ENCODE results near the gene VWA3A. TPM values are rescaled to one million over a fixed set of nuclear protein-coding genes. Genes with fewer than 3 reads are reported as not detected.

VWA3A gene
- total RNA-seq, 4 donors from 2014 or later, result 0.21 to 1.2 (median 0.26) TPM; not detected in 1

GRCh38 chr16:22139732-22140131 lies 47.4 kb downstream of the VWA3A start:
- TF ChIP-seq POLR2AphosphoS5 (IDR thresholded peaks at IDR 0.05) (no peak), POLR2A (IDR thresholded peaks at IDR 0.05) (no peak), CTCF (IDR thresholded peaks at IDR 0.05) (no peak), EP300 (IDR thresholded peaks at IDR 0.05) (no peak)
- WGBS, result 33% methylated on average over 1 of the region's 1 CpG
- H3K27ac ChIP-seq, result no peak overlapping the region
- H3K4me3 ChIP-seq, result no peak overlapping the region
- no peak for DNase-seq (ENCODE audit: low spot score in 2 of 2)
- H3K4me1 ChIP-seq, result no peaks in the 10 kb centered on the region
- no peaks in the 10 kb centered on the region for H3K9me3 ChIP-seq
- no peaks in the 10 kb centered on the region for H3K36me3 ChIP-seq
- no peaks in the 10 kb centered on the region for H3K27me3 ChIP-seq

GRCh38 chr16:22141767-22142166 lies 49.4 kb downstream of the VWA3A start:
- Histone ChIP-seq H3K36me3 (no peaks in the 10 kb centered on the region), H3K4me1 (no peaks in the 10 kb centered on the region), H3K4me3 (no peak overlapping the region), H3K27ac (no peak overlapping the region), H3K27me3 (no peaks in the 10 kb centered on the region), H3K9me3 (no peaks in the 10 kb centered on the region)
- 86% methylated on average over 1 of the region's 1 CpG for WGBS
- DNase-seq (ENCODE audit: low spot score in 2 of 2), result no peak
- TF ChIP-seq POLR2A (IDR thresholded peaks at IDR 0.05), result no peak
- no peak for TF ChIP-seq EP300 (IDR thresholded peaks at IDR 0.05)
- TF ChIP-seq CTCF (IDR thresholded peaks at IDR 0.05), result no peak
- no peak for TF ChIP-seq POLR2AphosphoS5 (IDR thresholded peaks at IDR 0.05)

GRCh38 chr16:22144520-22144919 lies 52.2 kb downstream of the VWA3A start:
- H3K36me3 ChIP-seq, result no peaks in the 10 kb centered on the region
- no peaks in the 10 kb centered on the region for H3K4me1 ChIP-seq
- H3K4me3 ChIP-seq, result no peak overlapping the region
- TF ChIP-seq CTCF (IDR thresholded peaks at IDR 0.05) (no peak), EP300 (IDR thresholded peaks at IDR 0.05) (no peak), POLR2AphosphoS5 (IDR thresholded peaks at IDR 0.05) (no peak), POLR2A (IDR thresholded peaks at IDR 0.05) (no peak)
- no peaks in the 10 kb centered on the region for H3K27me3 ChIP-seq
- 94% methylated on average over 6 of the region's 6 CpGs for WGBS
- no peak for DNase-seq (ENCODE audit: low spot score in 2 of 2)
- H3K9me3 ChIP-seq, result no peaks in the 10 kb centered on the region
- no peak overlapping the region for H3K27ac ChIP-seq

- TF ChIP-seq EP300 (IDR thresholded peaks at IDR 0.05) (no peak), POLR2A (IDR thresholded peaks at IDR 0.05) (no peak)
- H3K27me3 ChIP-seq, result no peaks in the 10 kb centered on the region
- 71% methylated on average over 9 of the region's 9 CpGs for WGBS
- no peak overlapping the region for H3K4me3 ChIP-seq
- no peak for DNase-seq (ENCODE audit: low spot score in 2 of 2)
- H3K4me1 ChIP-seq, result no peaks in the 10 kb centered on the region
- H3K9me3 ChIP-seq, result no peaks in the 10 kb centered on the region
- no peaks in the 10 kb centered on the region for H3K36me3 ChIP-seq
- no peak overlapping the region for H3K27ac ChIP-seq
Measured at GRCh38 chr16:22147853-22148252, 55.5 kb downstream of the VWA3A start.

GRCh38 chr16:22151246-22151998 lies 59.1 kb downstream of the VWA3A start:
- 80% methylated on average over 7 of the region's 7 CpGs for WGBS
- no peak overlapping the region for H3K27ac ChIP-seq
- H3K4me1 ChIP-seq, result no peaks in the 10 kb centered on the region
- no peaks in the 10 kb centered on the region for H3K36me3 ChIP-seq
- H3K9me3 ChIP-seq, result no peaks in the 10 kb centered on the region
- no peak for TF ChIP-seq POLR2AphosphoS5 (IDR thresholded peaks at IDR 0.05)
- no peak for TF ChIP-seq POLR2A (IDR thresholded peaks at IDR 0.05)
- no peak for TF ChIP-seq EP300 (IDR thresholded peaks at IDR 0.05)
- TF ChIP-seq CTCF (IDR thresholded peaks at IDR 0.05), result no peak
- no peak overlapping the region for H3K4me3 ChIP-seq
- H3K27me3 ChIP-seq, result no peaks in the 10 kb centered on the region
- no peak for DNase-seq (ENCODE audit: low spot score in 2 of 2)

Data from suprapubic skin (tissue), 4 donors.